HG02623 (cell line): ENCODE data around the gene TSEN54.
"Not testable (repeated sequence)": the region's sequence is repeated elsewhere in the genome, so short reads cannot be mapped to it uniquely, and the experiment has no call there.

Experiments used
- ATAC-seq: cut with Tn5 transposase; IDR thresholded peaks from one replicate; pipeline ENCODE4 v1.9.1; 2021; ENCODE audit warnings: moderate library complexity; ENCODE audit not compliant: unreplicated experiment

The TSEN54 gene

DNA sequence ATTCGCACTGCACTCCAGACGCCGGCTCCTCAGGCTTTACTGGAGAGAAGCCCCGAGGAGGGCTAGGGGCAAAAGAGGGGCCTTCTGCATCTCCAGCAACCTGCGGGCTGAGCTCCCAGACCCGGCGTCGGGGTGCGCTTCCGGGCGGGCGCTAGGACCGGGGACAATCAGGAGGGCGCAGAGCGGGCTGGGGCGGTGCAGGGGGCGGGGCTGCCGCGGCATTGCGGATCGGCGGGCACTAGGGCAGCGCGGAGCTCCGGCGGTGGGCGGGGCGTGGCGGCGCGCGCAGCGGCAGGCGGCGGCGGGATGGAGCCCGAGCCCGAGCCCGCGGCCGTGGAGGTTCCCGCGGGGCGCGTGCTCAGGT, at the start of gene TSEN54:
TSS of gene TSEN54 (plus strand) at position 274 of the 364 bp plus-strand sequence. CDS start at position 307, 33 bp downstream.
- ATAC-seq: peak; percentile 63

- no peak for ATAC-seq
Measured at GRCh38 chr17:75468291-75468754, 48.0 kb upstream of the TSEN54 start.

GRCh38 chr17:75468779-75469373, 47.5 kb upstream of the TSEN54 start:
- ATAC-seq: no peak

GRCh38 chr17:75471207-75471606, 45.1 kb upstream of the TSEN54 start:
- ATAC-seq: no peak

DNA sequence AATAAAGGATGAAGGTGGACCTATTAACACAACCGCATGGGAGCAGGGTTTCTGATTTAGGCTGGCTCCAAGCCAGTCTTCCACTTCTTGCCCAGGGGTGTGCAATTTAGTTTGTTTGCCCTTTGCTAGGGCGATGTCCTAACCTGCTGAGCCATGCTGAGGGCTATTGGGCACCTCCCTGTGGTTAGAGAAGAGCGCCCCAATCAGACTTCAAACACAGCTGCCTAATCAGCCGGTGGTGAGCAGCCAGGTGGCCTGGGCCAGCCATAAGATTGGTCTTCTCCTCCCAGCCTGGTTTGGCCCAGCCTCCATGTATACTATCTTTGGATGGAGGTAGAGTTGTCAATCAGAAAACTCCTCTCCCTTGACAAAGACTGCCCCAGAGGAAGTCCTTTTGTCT, 44.2 kb upstream of the TSEN54 start:
- ATAC-seq: no peak

DNA sequence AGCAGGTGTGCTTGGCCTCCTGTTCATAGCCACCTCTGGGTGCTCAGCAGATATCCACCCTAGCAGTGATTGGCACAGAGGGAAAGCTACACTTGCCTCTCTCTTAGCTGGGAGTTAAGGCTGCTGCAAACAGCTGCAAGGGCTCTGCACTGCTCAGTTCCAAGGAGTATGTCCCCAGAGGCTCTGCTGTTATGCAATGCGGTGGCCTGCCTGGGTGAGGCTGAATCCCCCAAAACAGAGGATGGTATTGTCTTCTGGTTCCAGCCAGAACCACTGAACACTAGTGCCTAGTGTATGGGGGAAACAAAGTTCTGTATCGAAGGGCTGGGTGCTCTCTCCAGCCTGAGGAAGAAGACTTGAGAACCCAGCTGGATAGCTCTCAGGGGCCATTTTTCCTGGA, 43.1 kb upstream of the TSEN54 start:
- ATAC-seq: no peak

DNA sequence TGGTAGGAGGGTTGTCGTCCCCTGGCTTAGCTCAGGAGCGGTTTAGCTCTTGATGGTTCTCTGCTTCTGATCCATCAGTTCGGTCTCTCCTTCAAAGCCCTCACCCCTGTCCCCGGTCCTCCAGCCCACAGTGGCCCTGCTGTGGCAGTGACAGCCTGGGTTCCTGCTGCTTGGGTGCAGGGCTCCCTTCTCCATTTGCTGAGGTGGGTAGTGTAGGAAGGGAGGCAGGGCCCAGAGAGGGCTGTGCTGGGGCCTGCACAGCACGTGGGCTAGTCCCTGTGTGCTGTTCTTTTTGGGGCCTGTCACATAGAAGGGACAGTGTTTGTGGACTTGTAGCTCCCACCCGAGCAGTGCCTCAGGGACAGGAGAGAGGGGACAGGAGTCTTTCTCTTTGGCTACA, 41.6 kb upstream of the TSEN54 start:
- no peak for ATAC-seq

- no peak for ATAC-seq
Measured at GRCh38 chr17:75475144-75475835, 41.0 kb upstream of the TSEN54 start.

DNA sequence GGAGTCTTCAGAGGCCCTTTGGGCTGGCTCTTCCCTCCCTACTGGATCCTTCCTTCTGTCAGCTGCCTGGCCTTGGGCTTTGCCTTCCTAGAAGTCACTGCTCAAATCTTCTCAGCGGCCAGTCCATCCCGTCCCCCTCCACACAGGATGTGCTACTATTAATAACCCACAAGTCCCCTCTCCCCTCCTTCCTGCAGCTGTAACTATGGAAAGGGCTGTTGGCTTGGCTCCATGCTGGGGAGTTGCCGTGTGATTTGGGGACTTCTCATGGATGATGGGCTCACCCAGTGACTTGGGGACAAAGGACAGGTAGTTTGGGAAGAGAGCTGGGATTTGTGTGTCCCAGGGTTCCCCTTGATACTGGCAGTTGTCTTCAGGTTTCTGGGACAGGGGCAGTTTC, 40.5 kb upstream of the TSEN54 start:
- ATAC-seq: no peak

- ATAC-seq: no peak
Measured at GRCh38 chr17:75476271-75476671, 40.1 kb upstream of the TSEN54 start.

DNA sequence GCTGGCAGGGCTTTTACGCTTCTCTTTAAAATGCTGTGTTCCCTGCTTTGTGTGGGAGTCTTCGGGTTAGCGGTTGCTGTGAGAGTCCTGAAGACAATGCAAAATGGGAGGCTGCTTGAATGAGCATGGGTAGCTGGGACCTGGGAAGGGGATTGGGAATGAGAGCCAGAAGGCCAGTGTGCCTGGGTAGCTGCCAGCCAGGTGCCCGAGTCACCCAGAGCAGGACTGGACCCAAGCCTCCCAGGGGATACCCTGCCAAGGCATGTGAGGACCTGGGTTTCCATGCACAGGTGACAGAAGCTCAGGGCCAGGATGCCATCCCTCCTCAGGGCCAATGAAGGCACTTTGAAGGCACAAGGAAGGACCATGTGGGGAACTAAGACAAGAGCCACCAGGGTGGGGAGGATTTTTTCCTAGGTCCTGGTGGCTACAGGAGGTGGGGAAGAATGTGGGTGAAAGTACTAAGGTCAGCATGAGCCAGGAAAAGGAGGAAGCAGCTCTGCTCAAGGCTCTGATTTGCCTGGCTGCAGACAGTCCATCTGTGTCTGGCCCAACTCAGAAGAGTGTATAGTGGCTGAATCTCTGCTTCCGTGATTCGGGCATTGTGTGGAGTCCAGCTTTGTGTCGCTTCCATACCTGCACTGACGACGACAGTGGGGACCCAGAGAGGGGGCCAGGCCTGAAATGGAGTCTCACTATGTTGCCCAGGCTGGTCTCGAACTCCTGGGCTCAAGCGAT, 39.4 kb upstream of the TSEN54 start:
- ATAC-seq: no peak

DNA sequence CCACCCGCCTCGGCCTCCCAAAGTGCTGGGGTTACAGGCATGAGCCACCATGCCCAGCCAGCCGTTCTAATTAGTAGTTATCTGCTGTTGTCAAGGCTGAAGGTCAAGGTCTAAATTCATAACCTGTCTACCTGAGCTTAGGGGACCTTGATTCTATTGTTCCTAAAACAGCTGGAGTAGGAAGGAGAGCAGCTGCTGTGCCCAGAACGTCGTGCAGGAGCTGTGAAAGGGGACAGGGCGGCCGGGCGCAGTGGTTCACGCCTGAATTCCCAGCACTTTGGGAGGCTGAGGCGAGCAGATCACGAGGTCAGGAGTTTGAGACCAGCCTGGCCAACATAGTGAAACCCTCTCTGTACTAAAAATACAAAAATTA, 38.9 kb upstream of the TSEN54 start:
- ATAC-seq: not testable (repeated sequence)

GRCh38 chr17:75478508-75478907, 37.8 kb upstream of the TSEN54 start:
- ATAC-seq: no peak

GRCh38 chr17:75480281-75480680, 36.0 kb upstream of the TSEN54 start:
- ATAC-seq: no peak

- no peak for ATAC-seq
Measured at GRCh38 chr17:75481194-75482068, 34.9 kb upstream of the TSEN54 start.

- ATAC-seq: no peak
Measured at GRCh38 chr17:75482098-75482942, 34.0 kb upstream of the TSEN54 start.

DNA sequence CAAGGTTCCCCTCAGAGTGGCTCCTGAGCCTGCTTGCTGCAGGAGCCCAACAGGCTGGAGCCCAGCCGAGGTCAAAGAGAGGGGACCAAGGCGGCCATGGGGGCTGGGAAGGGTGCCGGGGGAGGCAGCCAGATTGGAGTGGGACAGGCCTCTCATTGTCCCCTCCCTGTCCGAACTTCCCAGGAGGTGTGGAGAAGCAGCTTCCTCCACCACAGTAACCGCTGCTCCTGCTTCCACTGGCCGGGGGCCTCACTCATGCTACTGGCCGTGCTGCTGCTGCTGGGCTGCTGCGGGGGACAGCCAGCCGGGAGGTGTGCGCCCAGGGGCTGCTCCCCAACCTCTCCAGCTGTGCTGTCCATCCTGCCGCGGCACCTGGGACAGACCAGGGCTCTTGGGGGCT, 30.6 kb upstream of the TSEN54 start:
- no peak for ATAC-seq

DNA sequence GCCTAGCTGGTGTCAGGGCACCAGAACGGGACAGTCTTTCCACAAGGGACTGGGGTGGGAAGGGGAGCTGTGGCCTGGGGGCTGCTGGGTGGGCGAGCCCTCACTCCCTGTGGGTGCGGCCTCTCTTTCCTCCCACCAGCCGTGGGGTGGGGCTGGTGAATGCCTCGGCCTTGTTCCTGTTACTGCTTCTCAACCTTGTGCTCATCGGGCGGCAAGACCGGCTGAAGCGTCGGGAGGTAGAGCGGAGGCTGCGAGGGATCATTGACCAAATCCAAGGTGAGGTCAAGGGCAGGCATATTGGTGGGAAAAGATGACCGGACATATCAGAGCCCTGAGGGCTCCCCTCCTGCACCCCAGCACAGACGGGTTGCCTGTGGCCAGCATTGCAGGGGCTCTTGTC, 30.2 kb upstream of the TSEN54 start:
- no peak for ATAC-seq

DNA sequence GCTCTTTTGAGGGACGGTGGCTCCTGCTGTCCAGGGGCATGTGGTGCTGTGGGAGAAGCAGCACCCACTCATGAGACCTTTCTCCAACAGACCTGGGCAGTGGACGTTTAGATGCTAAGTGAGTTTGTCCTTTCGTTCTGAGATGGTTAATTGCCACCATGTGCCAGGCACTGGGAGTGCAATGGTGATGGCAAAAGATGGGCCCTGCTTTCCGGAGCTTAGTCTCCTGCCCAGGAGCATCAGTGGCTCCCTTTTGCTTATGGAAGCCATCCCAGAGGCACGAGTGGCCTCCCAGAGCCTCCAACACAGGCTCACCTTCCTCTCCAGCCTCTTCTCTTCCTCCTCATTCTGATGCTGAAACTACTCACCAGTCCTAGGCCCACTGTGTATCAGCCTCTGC, 29.4 kb upstream of the TSEN54 start:
- ATAC-seq: no peak

DNA sequence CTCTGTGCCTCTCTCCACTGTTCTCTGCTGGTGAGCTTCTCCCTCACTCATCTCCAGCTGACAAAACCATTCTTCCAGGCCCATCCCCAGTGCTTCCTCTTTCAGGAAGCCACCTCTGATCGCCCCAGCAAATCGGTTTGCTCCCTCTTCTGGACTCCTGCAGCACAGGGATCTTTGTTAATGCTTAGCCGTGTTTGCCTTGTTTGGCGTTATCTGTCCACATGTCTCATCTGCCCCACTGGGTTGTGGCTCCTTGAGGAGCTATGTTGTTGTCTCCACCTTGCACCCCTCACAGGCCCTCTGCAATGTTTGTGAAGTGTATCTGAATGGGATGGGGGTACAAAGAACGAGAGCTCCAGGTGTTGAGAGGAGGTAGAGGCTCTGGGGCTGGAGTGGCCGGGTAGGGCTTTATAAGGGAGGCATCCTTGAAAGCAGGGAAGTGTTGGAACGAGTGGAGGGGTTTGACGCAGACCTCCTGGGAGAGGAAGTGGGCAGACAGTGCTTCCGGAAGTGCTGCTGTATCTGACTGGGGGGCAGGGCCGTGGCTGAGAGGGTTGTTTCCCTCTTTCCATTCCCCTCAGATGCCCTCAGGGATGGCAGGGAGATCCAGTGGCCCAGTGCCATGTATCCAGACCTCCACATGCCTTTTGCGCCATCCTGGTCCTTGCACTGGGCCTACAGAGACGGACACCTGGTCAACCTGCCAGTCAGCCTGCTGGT, 28.8 kb upstream of the TSEN54 start:
- no peak for ATAC-seq
